Panc1 (cell line): ENCODE data around the gene CASP6. TPM values are rescaled to one million over a fixed set of nuclear protein-coding genes. Genes with fewer than 3 reads are reported as not detected.
A peak's percentile ranks its signal among the peaks of the same experiment; 100 is the strongest.

ENCODE experiments used
- ATAC-seq: fragments of 200-7000 bp; cut with Tn5 transposase; 2 replicates; pipeline ENCODE4 v1.9.1; 2020; ENCODE audit warnings: mild to moderate bottlenecking, moderate library complexity
- Bru-seq: library from RNA; stranded (reverse); fragments of 400-500 nt; gene quantifications from one replicate; lab custom pipeline; 2021; lab: Mats Ljungman, UMichigan
- BruChase-seq, 2 experiments: library from RNA; stranded (reverse); fragments of 400-500 nt; gene quantifications; one replicate each; lab custom pipeline; 2021; lab: Mats Ljungman, UMichigan
- BruUV-seq: library from RNA; stranded (reverse); fragments of 400-500 nt; replicated peaks from 2 replicates; lab custom pipeline; 2021; lab: Mats Ljungman, UMichigan
- CTCF ChIA-PET: fragments of 300-600 bp; sonication (Branson Sonifier 250); formaldehyde crosslinking; loops from one replicate; lab custom pipeline; 2022; ENCODE audit warnings: antibody characterized with exemption; lab: Charles Lee
- POLR2A ChIA-PET: fragments of 300-600 bp; sonication (Branson Sonifier 250); formaldehyde crosslinking; loops from one replicate; lab custom pipeline; 2022; ENCODE audit warnings: antibody characterized with exemption; lab: Charles Lee
- DNase-seq: peaks from one replicate; pipeline ENCODE4 v3.0.0-alpha.2; 2010; ENCODE audit warnings: low read depth, low spot score
- H3K27ac ChIP-seq: 2 replicates; pipeline ENCODE4 v1.5.1; 2011; ENCODE audit warnings: mild to moderate bottlenecking, low read length, inconsistent platforms
- H3K27me3 ChIP-seq: fragments of 200-500 bp; sonication (Bioruptor generic); 2 replicates; pipeline ENCODE4 v1.6.0; 2014; ENCODE audit warnings: low read length, inconsistent platforms; ENCODE audit not compliant: control insufficient read depth, insufficient read depth
- H3K36me3 ChIP-seq: fragments of 200-500 bp; sonication (Bioruptor generic); 2 replicates; pipeline ENCODE4 v1.5.1; 2014; ENCODE audit warnings: inconsistent platforms, mild to moderate bottlenecking, low read length, moderate library complexity; ENCODE audit not compliant: control insufficient read depth, insufficient read depth
- H3K4me1 ChIP-seq: 2 replicates; pipeline ENCODE4 v1.5.1; 2011; ENCODE audit warnings: inconsistent platforms, mild to moderate bottlenecking, low read length, moderate library complexity; ENCODE audit not compliant: control insufficient read depth, insufficient read depth
- H3K4me3 ChIP-seq, 2 experiments: 2 replicates each; pipeline ENCODE4 v1.5.1; 2011 to 2012; ENCODE audit warnings: low read depth in 2 of 2, low read length in 2 of 2, mild to moderate bottlenecking in 2 of 2, inconsistent platforms in 1 of 2, moderate library complexity in 1 of 2
- H3K9me3 ChIP-seq: fragments of 200-500 bp; sonication (Bioruptor generic); 2 replicates; pipeline ENCODE4 v1.5.1; 2014; ENCODE audit warnings: low read depth, mild to moderate bottlenecking, inconsistent platforms, low read length, moderate library complexity; ENCODE audit not compliant: control insufficient read depth, insufficient read depth
- CTCF ChIP-seq: fragments of 450-650 bp; IDR thresholded peaks from 2 replicates; pipeline ENCODE4 v1.5.1; 2017; ENCODE audit warnings: mild to moderate bottlenecking
- POLR2AphosphoS5 ChIP-seq: IDR thresholded peaks from 2 replicates; pipeline ENCODE4 v1.6.1; 2012; ENCODE audit warnings: mild to moderate bottlenecking, low read depth, low read length, moderate library complexity
- REST ChIP-seq, 2 experiments: IDR thresholded peaks; 2 replicates each; pipeline ENCODE4 v1.6.1; 2011 to 2012; ENCODE audit warnings: low read depth in 2 of 2, control low read depth in 1 of 2, low read length in 1 of 2, mild to moderate bottlenecking in 1 of 2, moderate library complexity in 1 of 2; ENCODE audit not compliant: insufficient read depth in 1 of 2
- SIN3A ChIP-seq: IDR thresholded peaks from 2 replicates; pipeline ENCODE4 v1.6.1; 2012; ENCODE audit warnings: low read depth, mild to moderate bottlenecking, low read length, moderate library complexity, borderline replicate concordance; ENCODE audit not compliant: insufficient read depth
- TCF7L2 ChIP-seq: IDR thresholded peaks from 2 replicates; pipeline ENCODE4 v1.6.1; 2011; ENCODE audit warnings: mild to moderate bottlenecking, low read depth, low read length, inconsistent platforms
- in situ Hi-C: cut with HindIII; loops from 2 replicates; pipeline ENCODE4 v1.10.0; 2016; ENCODE audit warnings: low sequenced_read_pairs, low pct_unique_long_range_greater_than_20kb
- intact Hi-C: fragments of 100-400 bp; cut with micrococcal nuclease; formaldehyde crosslinking; loops from one replicate; pipeline ENCODE4 v1.10.0; 2022; ENCODE audit not compliant: unreplicated experiment
- long read RNA-seq: library from polyadenylated mRNA; unstranded; transcript quantifications from one replicate; pipeline ENCODE4 v2.0.0, GENCODE V29; 2021; ENCODE audit not compliant: unreplicated experiment
- polyA plus RNA-seq: library from polyadenylated mRNA; unstranded; fragments of >200 nt; gene quantifications from one replicate; pipeline ENCODE4 v1.2.1, GENCODE V29; 2012; ENCODE audit warnings: missing spikeins; ENCODE audit not compliant: insufficient read length
- total RNA-seq: library from RNA; stranded (reverse); gene quantifications from one replicate; pipeline ENCODE4 v1.2.1, GENCODE V29; 2021; ENCODE audit not compliant: unreplicated experiment

The CASP6 gene
- total RNA-seq, result 15.2 TPM
- polyA plus RNA-seq, result 14.1 TPM
- Bru-seq, nascent RNA, result percentile 55 among the genes with signal in this experiment
- percentile 56 among the genes with signal in this experiment for BruChase-seq, experiment 1, labeled RNA remaining after a 2-hour chase
- percentile 64 among the genes with signal in this experiment for BruChase-seq, experiment 2, labeled RNA remaining after a 6-hour chase
- long read RNA-seq, transcript CASP6-201 (7 exons, 1,548 nt), result major isoform, 25 of 32 reads
- long read RNA-seq, partial matches to known transcripts, result 3 of 32 reads
- long read RNA-seq, other reads (novel, unspliced or antisense), result 4 of 32 reads

- Histone ChIP-seq H3K4me3 (peak within 1 kb of the TSS; percentile 67 to 76), H3K36me3 (no peaks in the 10 kb centered on the region), H3K27me3 (no peaks in the 10 kb centered on the region), H3K27ac (peak within 1 kb of the TSS; percentile 70), H3K4me1 (peaks cover 13% of the 10 kb centered on the region), H3K9me3 (no peaks in the 10 kb centered on the region)
- ChIA-PET CTCF (no interaction called here), POLR2A (interaction anchor here (0.7 kb wide), 1 partner anchor 315 kb away, joined by 3 read pairs; no protein-coding TSS in a partner anchor)
- BruUV-seq, result no TSS peak
- DNase-seq (no peak), ATAC-seq (peak; percentile 90)
- in situ Hi-C loops, result no loop called here
- intact Hi-C loops, result loop anchor here (5.0 to 10.0 kb wide), 2 partner anchors 99 to 138 kb away; partner anchors contain the start of genes CFI and MCUB
- TF ChIP-seq REST (IDR thresholded peaks at IDR 0.05; ENCODE audit: insufficient read depth in 1 of 2, low read depth in 2 of 2, low read length in 1 of 2) (no peak), SIN3A (peak; percentile 74; the same call in 1 of the 2 replicates), CTCF (peak; percentile 71), POLR2AphosphoS5 (no peak; the same call in 1 of the 2 replicates)
These were observed at the start of gene CASP6 for GRCh38 chr4:109702950-109703663. CASP6 (minus strand) TSS chr4:109703445; CDS start chr4:109703395, 50 bp downstream.

- ATAC-seq, result no peak
- CTCF ChIA-PET, result no interaction called here
- intact Hi-C loops, result no loop called here
- Histone ChIP-seq H3K4me3 (no peak overlapping the region), H3K9me3 (no peaks in the 10 kb centered on the region), H3K4me1 (no peaks in the 10 kb centered on the region), H3K36me3 (no peaks in the 10 kb centered on the region), H3K27me3 (no peaks in the 10 kb centered on the region), H3K27ac (no peak overlapping the region)
- TF ChIP-seq POLR2AphosphoS5, result no peak
- TF ChIP-seq SIN3A, result no peak
- no peak for TF ChIP-seq CTCF
- no peak for TF ChIP-seq TCF7L2
- TF ChIP-seq REST (IDR thresholded peaks at IDR 0.05; ENCODE audit: insufficient read depth in 1 of 2, low read depth in 2 of 2, low read length in 1 of 2), result no peak
- in situ Hi-C loops, result no loop called here
- no peak for DNase-seq
- POLR2A ChIA-PET, result no interaction called here
- no TSS peak for BruUV-seq
These were observed 49.3 kb upstream of the CASP6 start for GRCh38 chr4:109752525-109752924.
